Measurements from ENCODE around the gene SEC14L3.

DNA sequence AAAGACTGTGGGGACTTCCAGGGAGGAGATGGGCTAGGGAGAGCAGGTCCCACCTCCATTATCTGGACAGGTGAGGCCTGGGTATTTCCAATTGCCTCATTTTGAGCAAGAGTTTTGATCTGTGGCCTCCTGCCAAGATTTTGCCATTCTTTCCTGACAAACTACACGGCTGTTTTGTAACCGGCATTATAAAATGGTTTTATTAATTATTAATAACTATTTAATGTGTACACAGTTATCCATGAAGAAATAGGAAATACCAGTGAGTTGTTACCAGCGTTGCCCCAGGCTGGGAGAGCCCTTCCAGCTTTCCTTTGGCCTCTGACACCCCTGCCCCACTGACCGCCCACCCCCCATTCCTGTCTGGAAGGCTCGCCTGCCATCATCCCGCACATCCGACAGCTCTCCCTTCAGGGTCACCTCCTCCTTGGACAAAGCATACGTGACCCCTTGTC is 14.9 kb upstream of the SEC14L3 start:
- TF ChIP-seq, protein P1, sequence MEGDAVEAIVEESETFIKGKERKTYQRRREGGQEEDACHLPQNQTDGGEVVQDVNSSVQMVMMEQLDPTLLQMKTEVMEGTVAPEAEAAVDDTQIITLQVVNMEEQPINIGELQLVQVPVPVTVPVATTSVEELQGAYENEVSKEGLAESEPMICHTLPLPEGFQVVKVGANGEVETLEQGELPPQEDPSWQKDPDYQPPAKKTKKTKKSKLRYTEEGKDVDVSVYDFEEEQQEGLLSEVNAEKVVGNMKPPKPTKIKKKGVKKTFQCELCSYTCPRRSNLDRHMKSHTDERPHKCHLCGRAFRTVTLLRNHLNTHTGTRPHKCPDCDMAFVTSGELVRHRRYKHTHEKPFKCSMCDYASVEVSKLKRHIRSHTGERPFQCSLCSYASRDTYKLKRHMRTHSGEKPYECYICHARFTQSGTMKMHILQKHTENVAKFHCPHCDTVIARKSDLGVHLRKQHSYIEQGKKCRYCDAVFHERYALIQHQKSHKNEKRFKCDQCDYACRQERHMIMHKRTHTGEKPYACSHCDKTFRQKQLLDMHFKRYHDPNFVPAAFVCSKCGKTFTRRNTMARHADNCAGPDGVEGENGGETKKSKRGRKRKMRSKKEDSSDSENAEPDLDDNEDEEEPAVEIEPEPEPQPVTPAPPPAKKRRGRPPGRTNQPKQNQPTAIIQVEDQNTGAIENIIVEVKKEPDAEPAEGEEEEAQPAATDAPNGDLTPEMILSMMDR (IDR thresholded peaks at IDR 0.05): no peak
- no peak for TF ChIP-seq POLR2AphosphoS5 (IDR thresholded peaks at IDR 0.05; ENCODE audit: insufficient read depth in 1 of 2, low read depth in 1 of 2)
- no peak for TF ChIP-seq POLR2A (IDR thresholded peaks at IDR 0.05)
